ENCODE data around the gene CFAP57.

CFAP57 gene

GRCh38 chr1:43256675-43257570 is 84.8 kb downstream of the CFAP57 start:
- no peak for DNase-seq

GRCh38 chr1:43258370-43258769 is 86.2 kb downstream of the CFAP57 start:
- no peak for DNase-seq

- no peak for DNase-seq
Observed at GRCh38 chr1:43265431-43265830, 93.3 kb downstream of the CFAP57 start.

GRCh38 chr1:43266881-43267280 is 94.8 kb downstream of the CFAP57 start:
- no peak for DNase-seq

- DNase-seq: no peak
Observed at GRCh38 chr1:43267291-43267805, 95.2 kb downstream of the CFAP57 start.

- no peak for DNase-seq
Observed at GRCh38 chr1:43267818-43268425, 95.8 kb downstream of the CFAP57 start.

GRCh38 chr1:43269627-43270375 is 97.7 kb downstream of the CFAP57 start, which contains the start of gene TMEM125:
Gene TMEM125, plus strand, starts transcription at chr1:43269983. Its CDS starts 2,740 bp downstream, at chr1:43272723.
- DNase-seq: no peak

- no peak for DNase-seq
Observed at GRCh38 chr1:43270421-43271095, 98.4 kb downstream of the CFAP57 start.

- DNase-seq: no peak
Observed at GRCh38 chr1:43271186-43272118, 99.3 kb downstream of the CFAP57 start.

GRCh38 chr1:43272161-43272560 is 100.0 kb downstream of the CFAP57 start:
- no peak for DNase-seq

- no peak for DNase-seq
Observed at GRCh38 chr1:43272576-43273571, 100.7 kb downstream of the CFAP57 start.

- no peak for DNase-seq
Observed at GRCh38 chr1:43273708-43274107, 101.6 kb downstream of the CFAP57 start.

GRCh38 chr1:43274125-43274803 is 102.1 kb downstream of the CFAP57 start:
- DNase-seq: peak; percentile 31

- no peak for DNase-seq
Observed at GRCh38 chr1:43274804-43275180, 102.7 kb downstream of the CFAP57 start.

- no peak for DNase-seq
Observed at GRCh38 chr1:43275826-43276620, 103.9 kb downstream of the CFAP57 start.

- DNase-seq: no peak
Observed at GRCh38 chr1:43276673-43277072, 104.5 kb downstream of the CFAP57 start.

GRCh38 chr1:43277116-43277876 is 105.2 kb downstream of the CFAP57 start:
- no peak for DNase-seq

GRCh38 chr1:43279161-43279560 is 107.0 kb downstream of the CFAP57 start:
- DNase-seq: no peak
